Left renal cortex interstitium (tissue), 4 donors: Measurements from ENCODE around the gene FBLN7. TPM values are rescaled to one million over a fixed set of nuclear protein-coding genes. Genes with fewer than 3 reads are reported as not detected.
"Not testable (repeated sequence)": the region's sequence is repeated elsewhere in the genome, so short reads cannot be mapped to it uniquely, and the experiment has no call there.

Source experiments
- DNase-seq, 4 donors: peaks; one replicate each; pipeline ENCODE4 v3.0.0-alpha.2; 2013; ENCODE audit warnings: low read depth in 4 of 4, low spot score in 2 of 4, missing footprints in 1 of 4
- polyA plus RNA-seq, 4 donors: library from polyadenylated mRNA; unstranded; fragments of 120-200 nt; gene quantifications; one replicate each; pipeline ENCODE4 v1.2.1, GENCODE V29; 2013; ENCODE audit not compliant: insufficient read length in 4 of 4

FBLN7 gene
- 10 to 100 TPM; 12.3 to 15.6 (median 14.1) TPM for polyA plus RNA-seq

GRCh38 chr2:112138159-112139032 lies at the start of gene FBLN7:
Gene FBLN7 (plus strand): TSS chr2:112138385. CDS start chr2:112138656, 271 bp downstream.
- DNase-seq: no peak

- no peak for DNase-seq
These were observed 48.8 kb upstream of the FBLN7 start for GRCh38 chr2:112089375-112089774.

- no peak for DNase-seq
These were observed 45.7 kb upstream of the FBLN7 start for GRCh38 chr2:112092286-112093041.

GRCh38 chr2:112093216-112093615 lies 45.0 kb upstream of the FBLN7 start:
- DNase-seq: no peak

GRCh38 chr2:112095681-112096080 lies 42.5 kb upstream of the FBLN7 start:
- no peak for DNase-seq

GRCh38 chr2:112096098-112096497 lies 42.1 kb upstream of the FBLN7 start:
- no peak for DNase-seq

- DNase-seq: no peak
These were observed 29.9 kb upstream of the FBLN7 start for GRCh38 chr2:112108178-112108832.

GRCh38 chr2:112109278-112109677 lies 28.9 kb upstream of the FBLN7 start:
- DNase-seq: no peak

GRCh38 chr2:112110966-112111365 lies 27.2 kb upstream of the FBLN7 start:
- DNase-seq: no peak

- DNase-seq: not testable (repeated sequence)
These were observed 24.8 kb upstream of the FBLN7 start for GRCh38 chr2:112113354-112113753.

GRCh38 chr2:112118148-112118547 lies 20.0 kb upstream of the FBLN7 start:
- DNase-seq: no peak

- DNase-seq: peak in 2 of 4 donors; percentile 18 to 44
These were observed 16.4 kb upstream of the FBLN7 start for GRCh38 chr2:112121682-112122254.

- no peak for DNase-seq
These were observed 9.1 kb upstream of the FBLN7 start for GRCh38 chr2:112129060-112129459.

GRCh38 chr2:112133344-112133743 lies 4.8 kb upstream of the FBLN7 start:
- no peak for DNase-seq

GRCh38 chr2:112134120-112134519 lies 4.1 kb upstream of the FBLN7 start:
- no peak for DNase-seq

GRCh38 chr2:112136096-112136495 lies 2.1 kb upstream of the FBLN7 start:
- no peak for DNase-seq

GRCh38 chr2:112137516-112138158 lies 548 bp upstream of the FBLN7 start:
- DNase-seq: no peak

GRCh38 chr2:112139033-112139614 lies 939 bp downstream of the FBLN7 start:
- DNase-seq: not testable (repeated sequence)

GRCh38 chr2:112139661-112140204 lies 1.5 kb downstream of the FBLN7 start:
- not testable (repeated sequence) for DNase-seq
